Activated CD8-positive, alpha-beta T cell treated with anti-CD3 and anti-CD28 coated beads for 36 hours (primary cell): ENCODE results near the gene LYVE1. TPM values are rescaled to one million over a fixed set of nuclear protein-coding genes. Genes with fewer than 3 reads are reported as not detected.

Experiments used
- ATAC-seq: fragments of 200-7000 bp; cut with Tn5 transposase; one replicate; pipeline ENCODE4 v1.10.0; 2021; ENCODE audit warnings: mild to moderate bottlenecking, moderate library complexity
- CTCF ChIA-PET: fragments of 350-600 bp; sonication (Branson Sonifier 250); formaldehyde crosslinking; loops from one replicate; lab custom pipeline; 2021; ENCODE audit warnings: antibody characterized with exemption; lab: Charles Lee
- POLR2A ChIA-PET: fragments of 350-600 bp; sonication (Branson Sonifier 250); formaldehyde crosslinking; loops from one replicate; lab custom pipeline; 2021; ENCODE audit warnings: antibody characterized with exemption; lab: Charles Lee
- DNase-seq: peaks from one replicate; pipeline ENCODE4 v3.0.0-alpha.2; 2020
- H3K27ac Mint-ChIP-seq: one replicate; pipeline ENCODE4 v1.8.0; 2021; ENCODE audit warnings: mild to moderate bottlenecking, mixed read lengths
- H3K27me3 Mint-ChIP-seq: one replicate; pipeline ENCODE4 v1.8.0; 2021; ENCODE audit warnings: mixed read lengths
- H3K36me3 Mint-ChIP-seq: one replicate; pipeline ENCODE4 v1.8.0; 2021; ENCODE audit warnings: low read depth, mixed read lengths
- H3K4me1 Mint-ChIP-seq: one replicate; pipeline ENCODE4 v1.8.0; 2021; ENCODE audit warnings: low read depth, mixed read lengths
- H3K4me3 Mint-ChIP-seq: one replicate; pipeline ENCODE4 v1.8.0; 2021; ENCODE audit warnings: mild to moderate bottlenecking, moderate library complexity, mixed read lengths
- H3K9me3 Mint-ChIP-seq: one replicate; pipeline ENCODE4 v1.8.0; 2021; ENCODE audit warnings: mixed read lengths
- intact Hi-C: fragments of 100-400 bp; cut with micrococcal nuclease; formaldehyde crosslinking; loops from one replicate; pipeline ENCODE4 v1.10.0; 2022
- total RNA-seq, 2 experiments: library from RNA; stranded (reverse); gene quantifications; one replicate each; pipeline ENCODE4 v1.2.3, GENCODE V29; 2021
- TF ChIP-seq, protein P1 (sequence below): fragments of 200-600 bp; IDR thresholded peaks from one replicate; pipeline ENCODE4 v1.8.0; 2022; ENCODE audit warnings: antibody characterized with exemption, mild to moderate bottlenecking

LYVE1 gene
- total RNA-seq, 2 experiments from 2014 or later, result not detected

DNA sequence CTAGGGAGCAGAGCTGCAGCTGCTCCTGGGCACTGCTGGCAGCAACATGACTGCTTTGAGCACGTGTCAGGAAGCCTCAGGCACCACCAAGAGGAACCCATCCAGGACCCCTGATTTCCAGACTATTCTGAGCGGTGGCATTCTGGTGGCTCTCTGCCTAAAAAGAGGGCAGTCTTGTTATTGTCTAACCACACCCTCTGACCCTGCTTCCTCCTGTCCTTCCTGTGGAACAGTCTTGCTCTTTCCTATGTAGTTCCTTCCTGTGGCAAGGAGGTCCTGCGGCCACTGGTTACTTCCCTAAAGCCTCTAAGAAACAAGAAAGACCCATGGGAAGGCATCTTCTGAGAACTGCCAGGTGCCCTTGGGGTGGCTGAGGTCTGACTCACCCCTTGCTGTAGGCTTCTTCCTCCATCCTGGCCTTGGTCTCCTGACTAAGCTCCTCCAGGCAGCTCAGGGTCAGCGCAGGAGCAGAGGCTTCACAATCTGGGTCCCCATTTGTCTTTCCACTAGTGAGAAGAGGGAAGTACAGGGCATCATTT is 13.1 kb upstream of the LYVE1 start:
- no peak for DNase-seq
- no peak for ATAC-seq
- Mint-ChIP-seq H3K4me3 (no peak overlapping the region), H3K4me1 (no peaks in the 10 kb centered on the region), H3K36me3 (no peaks in the 10 kb centered on the region), H3K27me3 (peaks cover 1% of the 10 kb centered on the region), H3K27ac (no peak overlapping the region), H3K9me3 (no peaks in the 10 kb centered on the region)
- TF ChIP-seq, protein P1, sequence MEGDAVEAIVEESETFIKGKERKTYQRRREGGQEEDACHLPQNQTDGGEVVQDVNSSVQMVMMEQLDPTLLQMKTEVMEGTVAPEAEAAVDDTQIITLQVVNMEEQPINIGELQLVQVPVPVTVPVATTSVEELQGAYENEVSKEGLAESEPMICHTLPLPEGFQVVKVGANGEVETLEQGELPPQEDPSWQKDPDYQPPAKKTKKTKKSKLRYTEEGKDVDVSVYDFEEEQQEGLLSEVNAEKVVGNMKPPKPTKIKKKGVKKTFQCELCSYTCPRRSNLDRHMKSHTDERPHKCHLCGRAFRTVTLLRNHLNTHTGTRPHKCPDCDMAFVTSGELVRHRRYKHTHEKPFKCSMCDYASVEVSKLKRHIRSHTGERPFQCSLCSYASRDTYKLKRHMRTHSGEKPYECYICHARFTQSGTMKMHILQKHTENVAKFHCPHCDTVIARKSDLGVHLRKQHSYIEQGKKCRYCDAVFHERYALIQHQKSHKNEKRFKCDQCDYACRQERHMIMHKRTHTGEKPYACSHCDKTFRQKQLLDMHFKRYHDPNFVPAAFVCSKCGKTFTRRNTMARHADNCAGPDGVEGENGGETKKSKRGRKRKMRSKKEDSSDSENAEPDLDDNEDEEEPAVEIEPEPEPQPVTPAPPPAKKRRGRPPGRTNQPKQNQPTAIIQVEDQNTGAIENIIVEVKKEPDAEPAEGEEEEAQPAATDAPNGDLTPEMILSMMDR, result no peak
- intact Hi-C loops, result no loop called here
- ChIA-PET CTCF (no interaction called here), POLR2A (no interaction called here)

DNA sequence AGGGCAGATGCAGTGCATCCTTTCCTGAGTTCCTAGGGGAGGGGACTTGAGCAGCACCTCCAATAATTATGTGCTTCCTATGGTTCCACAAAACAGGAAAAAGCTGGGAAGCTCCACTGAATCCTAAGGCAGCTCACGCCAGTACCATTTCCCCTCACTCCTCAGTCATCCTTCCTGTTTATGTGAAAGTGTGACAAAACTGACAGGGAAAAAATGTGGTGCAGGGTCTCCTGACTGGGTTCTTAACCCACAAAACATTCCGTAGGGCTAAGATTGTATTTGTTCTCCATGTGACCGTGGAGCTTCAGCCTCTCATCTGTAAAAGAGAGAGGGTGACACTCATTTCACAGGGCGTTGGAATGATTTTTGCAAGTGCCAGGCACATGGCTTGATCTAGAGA is 12.2 kb upstream of the LYVE1 start:
- no peak overlapping the region for H3K4me3 Mint-ChIP-seq
- no peaks in the 10 kb centered on the region for H3K36me3 Mint-ChIP-seq
- no peaks in the 10 kb centered on the region for H3K4me1 Mint-ChIP-seq
- H3K9me3 Mint-ChIP-seq, result no peaks in the 10 kb centered on the region
- CTCF ChIA-PET, result no interaction called here
- no peak overlapping the region for H3K27ac Mint-ChIP-seq
- peaks cover 1% of the 10 kb centered on the region for H3K27me3 Mint-ChIP-seq
- no peak for DNase-seq
- intact Hi-C loops, result no loop called here
- ATAC-seq, result no peak
- TF ChIP-seq, protein P1, result no peak
- POLR2A ChIA-PET, result interaction anchor here (1.1 kb wide), 1 partner anchor 75 kb away, joined by 3 read pairs; no protein-coding TSS in a partner anchor

DNA sequence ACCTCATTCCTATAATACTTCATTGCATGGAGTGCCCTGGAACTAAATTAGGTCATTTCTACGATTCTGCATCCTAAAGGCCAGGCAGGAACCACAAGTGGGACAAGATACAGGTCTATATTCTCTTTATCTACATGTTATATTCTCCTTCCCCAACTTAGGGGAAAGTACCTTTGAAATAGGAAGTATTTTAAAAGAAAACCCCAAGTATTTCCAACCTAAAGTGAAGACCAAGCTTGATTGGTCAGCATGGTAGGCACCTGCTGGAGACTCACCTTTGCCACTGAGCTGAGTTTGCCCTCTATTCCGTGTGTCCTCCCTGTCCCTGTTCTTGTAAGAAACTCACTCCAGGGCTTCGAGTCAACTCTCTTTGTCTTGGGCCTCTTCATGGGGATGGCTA is 11.2 kb upstream of the LYVE1 start:
- Mint-ChIP-seq H3K9me3 (no peaks in the 10 kb centered on the region), H3K4me3 (no peak overlapping the region), H3K27me3 (peaks cover 1% of the 10 kb centered on the region), H3K36me3 (no peaks in the 10 kb centered on the region), H3K4me1 (no peaks in the 10 kb centered on the region), H3K27ac (no peak overlapping the region)
- ChIA-PET POLR2A (interaction anchor here (1.1 kb wide), 1 partner anchor 76 kb away, joined by 3 read pairs; no protein-coding TSS in a partner anchor), CTCF (interaction anchor here (1.2 kb wide), 2 partner anchors 9 to 74 kb away, joined by 3 read pairs; no protein-coding TSS in a partner anchor)
- intact Hi-C loops, result no loop called here
- TF ChIP-seq, protein P1, result no peak
- no peak for ATAC-seq
- no peak for DNase-seq

DNA sequence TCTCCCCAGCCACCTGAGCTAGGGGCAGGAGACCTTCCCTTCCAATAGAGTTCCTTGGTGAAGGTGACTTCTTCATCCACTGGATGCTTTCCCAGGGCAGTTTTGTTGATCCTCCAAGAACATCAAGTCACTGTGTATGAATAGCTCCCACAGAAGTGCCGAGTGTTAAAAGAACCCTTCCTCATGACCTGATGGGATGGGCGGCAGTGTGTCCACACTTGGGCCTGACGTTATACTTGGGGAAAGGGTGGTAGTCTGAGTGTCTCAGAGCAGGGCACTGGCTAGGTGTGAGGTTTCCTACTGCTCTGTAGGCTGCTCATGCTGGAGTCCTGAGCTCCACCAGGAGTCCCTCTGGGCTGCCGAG is 7.6 kb upstream of the LYVE1 start:
- DNase-seq (no peak), ATAC-seq (no peak)
- ChIA-PET CTCF (interaction anchor here (1.2 kb wide), 1 partner anchor 209 kb away, joined by 4 read pairs; no protein-coding TSS in a partner anchor), POLR2A (no interaction called here)
- no peak overlapping the region for H3K4me3 Mint-ChIP-seq
- H3K9me3 Mint-ChIP-seq, result no peaks in the 10 kb centered on the region
- peaks cover 1% of the 10 kb centered on the region for H3K27me3 Mint-ChIP-seq
- H3K27ac Mint-ChIP-seq, result no peak overlapping the region
- intact Hi-C loops, result no loop called here
- H3K36me3 Mint-ChIP-seq, result no peaks in the 10 kb centered on the region
- no peaks in the 10 kb centered on the region for H3K4me1 Mint-ChIP-seq
- TF ChIP-seq, protein P1, result no peak

DNA sequence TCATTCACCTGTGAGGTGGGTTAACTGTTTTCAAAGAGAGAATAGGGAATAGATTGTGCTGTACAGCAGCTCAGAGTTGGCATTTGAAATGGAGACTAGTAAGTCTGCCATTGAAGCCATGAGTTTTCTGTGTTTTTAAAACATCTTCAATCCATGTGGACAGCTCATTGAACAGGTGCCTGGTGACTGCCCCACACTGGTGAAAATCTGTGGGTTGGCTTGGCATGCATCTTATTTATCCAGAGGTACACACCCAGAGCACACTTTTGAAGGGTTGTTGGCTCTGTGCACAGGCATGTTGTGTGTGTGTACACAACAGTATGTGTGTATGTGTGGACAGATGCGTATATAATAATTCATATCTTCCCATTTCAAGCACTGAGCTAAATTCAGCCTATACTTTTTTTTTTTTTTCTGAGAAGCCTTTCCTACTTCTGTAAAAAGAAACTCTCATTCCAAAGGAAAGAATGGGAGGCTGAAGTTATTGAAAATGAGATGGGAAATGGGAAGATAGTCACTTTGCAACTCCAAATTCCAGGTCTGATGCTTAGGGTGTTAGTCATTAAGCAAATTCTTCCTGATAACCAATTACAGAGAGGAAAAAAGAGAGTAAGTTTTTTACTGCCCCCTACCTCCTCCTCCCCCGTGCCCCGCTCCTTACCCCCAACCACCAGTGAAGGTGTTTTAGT is 7.0 kb upstream of the LYVE1 start:
- TF ChIP-seq, protein P1, result no peak
- no peak overlapping the region for H3K27ac Mint-ChIP-seq
- no peaks in the 10 kb centered on the region for H3K36me3 Mint-ChIP-seq
- ChIA-PET CTCF (no interaction called here), POLR2A (no interaction called here)
- ATAC-seq (no peak), DNase-seq (no peak)
- no peaks in the 10 kb centered on the region for H3K9me3 Mint-ChIP-seq
- H3K4me3 Mint-ChIP-seq, result no peak overlapping the region
- H3K27me3 Mint-ChIP-seq, result no peaks in the 10 kb centered on the region
- no peaks in the 10 kb centered on the region for H3K4me1 Mint-ChIP-seq
- intact Hi-C loops, result no loop called here
